GM12872 (cell line): Measurements from ENCODE around the gene CHRNA1.

Source experiments
- TF ChIP-seq, protein P1 (sequence below): IDR thresholded peaks from 3 replicates; pipeline ENCODE4 v1.5.1; 2011; ENCODE audit warnings: low read depth, mild to moderate bottlenecking, low read length, moderate library complexity; ENCODE audit not compliant: insufficient read depth

Gene CHRNA1

DNA sequence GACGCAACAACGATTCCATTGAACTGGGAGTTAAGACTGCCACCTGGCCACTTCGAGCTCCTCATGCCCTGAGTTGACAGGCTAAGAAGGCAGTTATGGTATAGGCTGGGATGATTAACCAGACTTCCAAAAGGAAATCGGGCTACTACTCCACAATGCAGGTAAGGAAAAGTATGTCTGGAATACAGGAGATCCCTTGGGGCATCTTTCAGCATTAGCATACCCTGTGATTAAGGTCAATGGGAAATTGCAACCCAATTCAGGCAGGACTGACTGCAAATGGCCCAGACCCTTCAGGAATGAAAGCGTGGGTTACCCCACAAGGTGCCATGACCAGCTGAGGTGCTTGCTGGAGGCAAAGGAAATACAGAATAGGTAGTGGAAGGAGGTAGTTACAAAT lies 19.1 kb downstream of the CHRNA1 start:
- TF ChIP-seq, protein P1, sequence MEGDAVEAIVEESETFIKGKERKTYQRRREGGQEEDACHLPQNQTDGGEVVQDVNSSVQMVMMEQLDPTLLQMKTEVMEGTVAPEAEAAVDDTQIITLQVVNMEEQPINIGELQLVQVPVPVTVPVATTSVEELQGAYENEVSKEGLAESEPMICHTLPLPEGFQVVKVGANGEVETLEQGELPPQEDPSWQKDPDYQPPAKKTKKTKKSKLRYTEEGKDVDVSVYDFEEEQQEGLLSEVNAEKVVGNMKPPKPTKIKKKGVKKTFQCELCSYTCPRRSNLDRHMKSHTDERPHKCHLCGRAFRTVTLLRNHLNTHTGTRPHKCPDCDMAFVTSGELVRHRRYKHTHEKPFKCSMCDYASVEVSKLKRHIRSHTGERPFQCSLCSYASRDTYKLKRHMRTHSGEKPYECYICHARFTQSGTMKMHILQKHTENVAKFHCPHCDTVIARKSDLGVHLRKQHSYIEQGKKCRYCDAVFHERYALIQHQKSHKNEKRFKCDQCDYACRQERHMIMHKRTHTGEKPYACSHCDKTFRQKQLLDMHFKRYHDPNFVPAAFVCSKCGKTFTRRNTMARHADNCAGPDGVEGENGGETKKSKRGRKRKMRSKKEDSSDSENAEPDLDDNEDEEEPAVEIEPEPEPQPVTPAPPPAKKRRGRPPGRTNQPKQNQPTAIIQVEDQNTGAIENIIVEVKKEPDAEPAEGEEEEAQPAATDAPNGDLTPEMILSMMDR: no peak

DNA sequence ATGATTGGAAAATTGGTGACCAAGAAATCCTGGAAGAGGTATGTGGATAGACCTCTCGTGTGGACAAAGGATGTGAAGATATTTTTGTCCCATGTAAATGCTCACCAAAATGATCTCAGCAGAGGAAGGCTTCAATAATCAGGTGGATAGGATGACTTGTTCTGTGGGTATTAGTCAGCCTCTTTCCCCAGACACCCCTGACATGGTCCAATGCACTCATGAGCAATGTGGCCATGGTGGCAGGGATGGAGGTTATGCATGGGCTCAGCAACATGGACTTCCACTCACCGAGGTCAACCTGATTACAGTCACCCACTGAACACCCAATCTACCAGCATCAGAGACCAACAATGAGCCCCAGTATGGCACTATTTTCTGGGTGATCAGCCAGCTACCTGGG lies 20.2 kb downstream of the CHRNA1 start:
- TF ChIP-seq, protein P1: no peak

DNA sequence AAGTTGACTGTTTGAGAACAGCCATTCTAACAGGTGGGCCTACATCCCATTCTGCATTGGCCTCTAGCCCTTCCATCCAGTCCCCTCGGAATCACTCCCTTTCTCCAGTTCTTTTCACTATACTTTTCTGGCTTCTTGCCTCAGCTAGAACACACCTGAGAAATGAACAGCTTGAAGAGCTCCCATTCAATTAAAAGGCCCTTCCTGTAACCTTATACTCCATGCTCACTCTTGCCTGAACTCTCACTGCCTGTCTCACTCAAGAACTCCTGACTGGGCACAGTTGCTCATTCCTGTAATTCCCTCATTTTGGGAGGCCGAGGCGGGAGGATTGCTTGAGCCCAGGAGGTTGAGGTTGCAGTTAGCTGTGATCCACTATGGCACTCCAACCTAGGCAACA lies 23.6 kb downstream of the CHRNA1 start:
- TF ChIP-seq, protein P1: no peak

DNA sequence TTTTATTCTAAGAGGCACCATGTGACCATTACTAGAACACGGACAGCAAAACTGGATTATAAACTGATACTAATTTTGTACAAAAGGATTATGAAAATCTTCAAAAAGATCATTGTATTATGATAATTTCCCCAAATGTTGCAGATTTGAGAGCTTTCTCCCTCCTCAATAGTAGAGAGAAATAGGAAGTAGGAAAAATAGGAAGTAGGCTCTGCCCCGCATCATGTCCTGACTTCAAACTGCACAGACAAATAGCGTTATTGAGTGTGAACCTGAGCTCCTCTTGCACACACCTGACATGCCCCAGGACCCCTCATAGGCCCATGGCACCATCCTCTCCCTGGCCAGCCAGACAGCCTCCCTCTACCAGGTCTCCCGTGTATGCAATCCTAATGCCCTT lies 25.4 kb downstream of the CHRNA1 start:
- TF ChIP-seq, protein P1: no peak

DNA sequence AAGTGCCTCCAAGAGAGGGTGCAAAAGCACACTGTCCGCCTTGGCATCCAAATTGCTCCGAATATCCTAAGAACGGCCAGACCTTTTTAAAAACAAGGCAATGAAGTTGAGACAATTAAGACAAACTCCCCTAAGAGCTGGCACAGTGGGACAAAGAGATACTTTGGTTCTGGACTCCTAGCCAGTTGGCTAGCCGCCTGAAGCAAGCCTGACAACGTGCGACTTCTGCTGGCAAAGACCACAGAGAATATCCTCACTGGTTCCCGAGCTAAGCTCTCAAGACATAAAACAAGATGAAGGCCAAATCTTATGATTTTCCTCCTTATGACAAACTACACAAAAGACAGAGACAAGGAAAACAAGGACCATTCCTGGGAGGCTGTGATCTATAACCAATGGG lies 32.7 kb downstream of the CHRNA1 start:
- TF ChIP-seq, protein P1: no peak

DNA sequence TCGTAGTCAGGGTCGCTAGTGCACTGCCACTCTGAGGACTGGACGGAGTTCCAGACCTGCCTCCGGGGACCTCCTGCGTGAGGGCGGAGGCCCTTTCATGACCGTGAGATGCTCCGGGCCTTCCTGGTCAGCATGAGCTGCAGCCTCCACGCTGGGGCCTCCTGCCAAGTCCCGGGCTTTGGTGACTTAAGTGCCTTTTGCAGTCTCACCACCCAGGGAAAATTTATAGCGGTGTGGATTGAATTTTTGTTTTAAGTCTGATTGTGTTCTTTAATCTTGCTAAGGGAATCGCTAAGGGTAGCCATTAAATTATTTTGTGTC lies 33.6 kb downstream of the CHRNA1 start:
- TF ChIP-seq, protein P1: no peak

DNA sequence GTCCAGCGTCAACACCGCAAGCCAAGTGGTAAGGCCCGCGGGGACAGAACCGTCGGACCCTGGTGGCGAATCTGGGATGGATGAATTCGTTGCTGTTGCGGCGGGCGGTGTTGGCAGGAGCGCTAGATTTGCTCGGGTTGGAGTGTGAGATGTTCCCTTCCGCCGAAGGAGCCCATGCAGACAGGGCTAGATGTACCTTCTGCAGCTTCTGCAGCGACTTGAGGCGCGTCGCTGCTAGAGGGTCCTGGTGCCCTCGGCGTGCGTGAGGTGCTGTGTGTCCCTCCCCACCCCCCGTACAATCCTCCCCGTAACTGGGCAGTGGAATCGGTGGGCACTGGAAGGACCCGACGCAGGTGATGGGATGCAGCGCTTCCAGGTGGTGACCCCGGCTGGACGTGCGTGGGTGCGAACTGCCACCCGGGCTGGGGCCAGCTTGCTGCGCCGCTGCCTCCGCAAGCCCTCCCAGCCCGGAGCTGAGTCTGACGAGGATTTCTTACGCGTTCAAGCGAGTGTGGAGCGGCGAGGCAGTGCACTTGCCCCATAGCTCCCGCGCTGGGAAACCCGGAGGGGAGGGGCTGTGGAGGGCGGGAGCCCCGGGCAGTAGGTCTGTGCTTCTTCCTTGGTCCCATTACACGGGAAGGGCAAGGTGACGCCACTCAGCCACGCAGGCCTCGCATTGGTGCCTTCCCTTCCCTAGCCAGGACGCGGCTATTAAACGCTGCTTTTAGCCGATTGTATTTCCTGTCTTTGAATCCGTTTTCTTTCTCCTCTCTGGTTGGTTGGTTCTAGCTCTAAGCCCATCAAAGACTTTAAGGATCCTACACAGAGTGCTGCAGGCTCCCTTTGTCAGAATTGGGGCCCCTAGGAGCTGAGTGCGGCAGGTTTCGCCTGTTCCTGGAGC lies 34.2 kb downstream of the CHRNA1 start:
- TF ChIP-seq, protein P1: no peak
